Activated T-helper 2 cell treated with anti-CD3 and anti-CD28 coated beads, Interferon-gamma antibody, Interleukin-2, Interleukin-4, amounts not matched to agents 10 μg/mL and 5 μg/mL and 100 μg/mL, durations not matched to agents 14 hours and 24 hours and 36 hours (primary cell): Measurements from ENCODE around the gene ASRGL1. TPM values are rescaled to one million over a fixed set of nuclear protein-coding genes. Genes with fewer than 3 reads are reported as not detected.

Experiments
- DNase-seq: peaks from one replicate; pipeline ENCODE4 v3.0.0; 2021; ENCODE audit warnings: low spot score
- H3K27ac Mint-ChIP-seq: one replicate; pipeline ENCODE4 v1.8.0; 2021; ENCODE audit warnings: mixed read lengths
- H3K27me3 Mint-ChIP-seq: one replicate; pipeline ENCODE4 v1.8.0; 2021; ENCODE audit warnings: low read depth, mixed read lengths
- H3K36me3 Mint-ChIP-seq: one replicate; pipeline ENCODE4 v1.8.0; 2021; ENCODE audit warnings: low read depth, mixed read lengths
- H3K4me1 Mint-ChIP-seq: one replicate; pipeline ENCODE4 v1.8.0; 2021; ENCODE audit warnings: low read depth, mixed read lengths
- H3K4me3 Mint-ChIP-seq: one replicate; pipeline ENCODE4 v1.8.0; 2021; ENCODE audit warnings: low read depth, mild to moderate bottlenecking, moderate library complexity, mixed read lengths
- H3K9me3 Mint-ChIP-seq: one replicate; pipeline ENCODE4 v1.8.0; 2021; ENCODE audit warnings: mixed read lengths
- intact Hi-C: fragments of 100-400 bp; cut with micrococcal nuclease; formaldehyde crosslinking; loops from one replicate; pipeline ENCODE4 v1.15.1; 2023
- total RNA-seq: library from RNA; stranded (reverse); gene quantifications from 2 replicates; pipeline ENCODE4 v1.2.3, GENCODE V29; 2022

The ASRGL1 gene
- total RNA-seq, 1 donor from 2014 or later: 6.1 TPM

DNA sequence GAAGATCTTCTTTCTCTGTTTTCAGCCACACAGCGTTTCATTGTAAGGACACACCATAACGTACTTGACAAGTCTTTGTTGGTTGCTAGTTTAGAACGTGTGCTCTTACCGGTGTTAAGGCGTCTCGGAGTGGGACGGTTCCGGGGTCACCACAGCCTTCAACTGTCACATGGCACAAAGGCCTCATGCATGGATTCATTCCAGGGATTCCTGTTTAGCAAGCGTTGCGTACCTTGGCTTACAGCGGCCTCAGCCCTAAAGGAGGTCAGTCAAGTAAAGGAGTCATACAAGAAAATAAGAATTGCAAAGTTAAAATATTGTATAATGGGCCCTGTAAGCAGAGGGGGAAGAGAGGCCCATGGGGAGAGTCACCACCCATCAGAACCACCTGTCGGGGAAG is 79.3 kb downstream of the ASRGL1 start:
- no peak overlapping the region for H3K27ac Mint-ChIP-seq
- H3K27me3 Mint-ChIP-seq: no peaks in the 10 kb centered on the region
- H3K9me3 Mint-ChIP-seq: no peaks in the 10 kb centered on the region
- no peaks in the 10 kb centered on the region for H3K4me1 Mint-ChIP-seq
- no peak overlapping the region for H3K4me3 Mint-ChIP-seq
- no peaks in the 10 kb centered on the region for H3K36me3 Mint-ChIP-seq
- no peak for DNase-seq
- intact Hi-C loops: no loop called here

DNA sequence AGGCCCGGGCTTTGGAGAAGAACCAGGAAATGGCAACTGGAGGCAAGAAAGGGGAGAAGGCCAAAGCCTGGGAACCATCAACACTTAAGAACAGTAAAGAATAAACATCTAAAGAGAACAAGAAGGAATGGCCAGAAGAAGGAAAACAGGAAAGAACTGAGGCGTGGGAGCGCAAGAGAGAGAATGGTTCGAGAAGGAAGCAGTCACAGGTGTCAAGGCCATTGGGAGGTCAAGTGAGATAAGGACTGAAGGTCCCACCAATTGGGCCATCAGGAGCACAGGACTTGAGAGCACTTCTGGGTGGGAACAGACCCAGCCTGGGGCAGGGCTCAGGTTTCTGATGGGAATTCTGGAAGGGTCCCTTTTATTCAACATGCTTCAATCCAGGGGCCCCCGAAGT is 80.9 kb downstream of the ASRGL1 start:
- DNase-seq: no peak
- Mint-ChIP-seq H3K27me3 (no peaks in the 10 kb centered on the region), H3K27ac (no peak overlapping the region), H3K4me1 (no peaks in the 10 kb centered on the region), H3K36me3 (no peaks in the 10 kb centered on the region), H3K9me3 (no peaks in the 10 kb centered on the region), H3K4me3 (no peak overlapping the region)
- intact Hi-C loops: no loop called here

DNA sequence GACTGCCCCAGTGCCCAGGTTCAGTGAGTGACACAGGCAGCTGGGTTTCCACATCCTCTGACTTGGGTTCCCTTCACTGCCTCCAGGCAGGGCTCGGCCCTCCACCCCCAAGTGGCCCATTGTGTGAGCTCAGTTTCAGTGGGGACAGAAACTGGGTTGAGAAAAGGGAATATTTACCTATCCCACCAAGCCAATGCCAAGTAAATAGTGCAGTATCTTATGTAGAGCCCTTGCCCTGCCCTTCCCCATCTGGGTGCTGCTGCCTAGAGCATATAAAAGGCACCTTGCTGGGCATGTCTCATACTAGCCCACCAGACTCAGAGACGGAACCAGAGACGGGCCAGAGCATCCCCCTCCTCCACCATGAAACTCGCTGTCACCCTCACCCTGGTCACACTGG is 81.5 kb downstream of the ASRGL1 start, which contains the start of gene SCGB1A1:
TSS of gene SCGB1A1 (plus strand) at position 301 of the 400 bp plus-strand sequence. CDS start at position 364, 63 bp downstream.
- Mint-ChIP-seq H3K36me3 (no peaks in the 10 kb centered on the region), H3K4me1 (no peaks in the 10 kb centered on the region), H3K27me3 (no peaks in the 10 kb centered on the region), H3K4me3 (no peak within 1 kb of the TSS), H3K9me3 (no peaks in the 10 kb centered on the region), H3K27ac (no peak within 1 kb of the TSS)
- DNase-seq: no peak
- intact Hi-C loops: no loop called here

DNA sequence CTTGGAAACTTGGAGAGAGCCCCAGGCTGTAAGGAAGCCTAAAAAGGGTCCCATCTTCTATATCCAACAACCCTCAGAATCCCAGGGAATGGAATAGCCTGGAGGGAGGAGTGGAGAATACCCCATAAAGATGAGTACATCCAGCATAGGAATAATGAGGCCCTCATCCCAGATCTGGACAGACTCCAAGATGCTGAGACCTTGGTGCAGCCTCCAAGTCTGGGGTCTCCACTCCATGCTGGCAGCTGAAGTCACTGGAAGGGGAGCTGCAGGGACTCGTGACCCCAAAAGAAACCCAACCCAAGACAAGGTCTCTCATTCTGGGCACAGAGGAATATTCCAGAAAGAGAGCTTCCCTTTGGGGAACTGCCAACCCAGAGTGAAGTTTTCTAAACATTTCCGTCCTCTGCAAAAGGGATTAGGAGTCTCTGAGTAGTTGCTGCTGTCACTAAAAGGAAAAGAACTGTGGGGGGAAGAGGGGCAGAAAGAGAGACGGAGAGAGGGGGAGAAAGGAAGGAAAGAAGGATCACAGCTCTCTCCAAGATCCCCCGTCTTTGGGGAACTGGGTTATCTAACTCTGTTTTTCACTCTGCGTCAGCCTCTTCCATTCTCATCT is 82.2 kb downstream of the ASRGL1 start:
- no peak overlapping the region for H3K27ac Mint-ChIP-seq
- no peaks in the 10 kb centered on the region for H3K27me3 Mint-ChIP-seq
- intact Hi-C loops: no loop called here
- no peaks in the 10 kb centered on the region for H3K36me3 Mint-ChIP-seq
- no peaks in the 10 kb centered on the region for H3K9me3 Mint-ChIP-seq
- DNase-seq: no peak
- H3K4me3 Mint-ChIP-seq: no peak overlapping the region
- H3K4me1 Mint-ChIP-seq: no peaks in the 10 kb centered on the region

DNA sequence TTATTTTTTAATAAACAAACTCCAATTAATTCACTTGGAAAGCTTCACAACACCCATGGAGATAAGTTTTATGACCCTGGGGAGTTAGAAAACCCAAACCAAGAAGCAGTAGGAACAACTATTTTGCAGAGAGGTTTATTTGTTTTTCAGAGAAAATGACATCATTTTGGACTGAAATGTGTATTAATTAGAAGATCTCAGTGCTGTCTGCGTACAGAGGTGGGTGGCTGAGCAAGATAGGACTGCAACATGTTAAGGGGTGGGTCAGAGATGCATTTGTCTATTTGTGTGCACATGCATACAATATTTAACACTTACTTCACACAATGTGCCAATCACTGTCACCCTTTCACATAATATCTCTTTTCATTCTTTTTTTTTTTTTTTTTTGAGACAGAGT is 82.7 kb downstream of the ASRGL1 start:
- Mint-ChIP-seq H3K4me3 (no peak overlapping the region), H3K36me3 (no peaks in the 10 kb centered on the region), H3K27me3 (no peaks in the 10 kb centered on the region), H3K27ac (no peak overlapping the region), H3K4me1 (peaks cover 2% of the 10 kb centered on the region), H3K9me3 (no peaks in the 10 kb centered on the region)
- no peak for DNase-seq
- intact Hi-C loops: loop anchor here (5.0 to 10.0 kb wide), 3 partner anchors 33 to 275 kb away; no protein-coding TSS in a partner anchor

DNA sequence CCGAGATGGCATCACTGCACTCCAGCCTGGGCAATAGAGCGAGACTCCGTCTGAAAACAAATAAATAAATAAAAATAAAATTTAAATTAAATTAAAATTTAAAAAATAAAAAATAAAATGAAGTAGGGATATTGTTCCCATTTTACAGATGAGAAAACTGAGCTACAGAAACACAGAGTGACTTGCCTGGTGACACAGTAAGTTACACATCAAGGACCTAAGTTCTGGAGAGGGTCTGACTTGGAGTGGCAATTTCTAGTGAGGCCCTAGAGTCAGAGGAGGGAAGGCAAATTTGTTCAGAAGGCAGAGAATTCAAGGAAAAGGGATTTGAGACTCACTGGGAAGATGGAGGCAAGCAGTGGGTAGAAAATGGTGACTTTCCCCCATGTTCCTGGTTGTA is 83.6 kb downstream of the ASRGL1 start:
- Mint-ChIP-seq H3K27me3 (no peaks in the 10 kb centered on the region), H3K9me3 (no peaks in the 10 kb centered on the region), H3K4me1 (peaks cover 2% of the 10 kb centered on the region), H3K27ac (no peak overlapping the region), H3K36me3 (no peaks in the 10 kb centered on the region), H3K4me3 (no peak overlapping the region)
- DNase-seq: no peak
- intact Hi-C loops: loop anchor here (5.0 to 10.0 kb wide), 3 partner anchors 34 to 274 kb away; no protein-coding TSS in a partner anchor

DNA sequence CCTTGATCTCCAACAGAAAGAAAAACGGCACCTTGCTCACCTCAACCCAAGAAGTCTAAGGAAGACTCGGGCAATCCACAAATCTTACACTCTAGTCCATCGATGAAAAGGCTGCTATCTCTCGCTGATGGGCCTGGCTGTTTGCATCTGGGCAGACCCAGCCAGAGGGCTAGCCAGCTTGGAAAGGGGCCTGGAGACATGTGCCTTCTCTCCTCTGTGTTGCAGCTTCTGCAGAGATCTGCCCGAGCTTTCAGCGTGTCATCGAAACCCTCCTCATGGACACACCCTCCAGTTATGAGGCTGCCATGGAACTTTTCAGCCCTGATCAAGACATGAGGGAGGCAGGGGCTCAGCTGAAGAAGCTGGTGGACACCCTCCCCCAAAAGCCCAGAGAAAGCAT is 84.7 kb downstream of the ASRGL1 start:
- H3K4me3 Mint-ChIP-seq: no peak overlapping the region
- no peaks in the 10 kb centered on the region for H3K9me3 Mint-ChIP-seq
- H3K27ac Mint-ChIP-seq: no peak overlapping the region
- H3K36me3 Mint-ChIP-seq: no peaks in the 10 kb centered on the region
- H3K4me1 Mint-ChIP-seq: peaks cover 10% of the 10 kb centered on the region
- DNase-seq: no peak
- intact Hi-C loops: loop anchor here (5.0 to 10.0 kb wide), 3 partner anchors 35 to 273 kb away; no protein-coding TSS in a partner anchor
- H3K27me3 Mint-ChIP-seq: no peaks in the 10 kb centered on the region

DNA sequence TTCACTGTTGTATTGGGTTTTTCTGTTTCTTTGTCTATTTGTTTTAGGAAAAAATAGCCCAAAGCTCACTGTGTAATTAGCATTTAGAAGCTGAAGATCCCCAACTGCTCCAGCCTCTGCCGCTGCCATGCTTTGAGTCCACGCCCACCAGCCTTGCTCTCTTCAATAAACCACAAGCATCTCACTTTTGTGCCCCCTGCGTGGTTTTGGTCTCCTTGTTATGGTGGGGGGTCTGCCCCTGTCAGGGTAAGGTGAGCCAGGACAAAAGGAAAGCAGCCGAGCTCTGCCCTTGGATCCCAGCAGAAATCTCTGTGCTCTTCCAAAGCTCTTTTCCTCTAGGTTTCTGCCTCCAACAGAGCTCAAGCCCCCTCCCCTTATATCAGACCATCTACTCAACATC is 85.8 kb downstream of the ASRGL1 start:
- Mint-ChIP-seq H3K27me3 (no peaks in the 10 kb centered on the region), H3K36me3 (no peaks in the 10 kb centered on the region), H3K4me3 (no peak overlapping the region), H3K4me1 (peaks cover 16% of the 10 kb centered on the region), H3K9me3 (no peaks in the 10 kb centered on the region), H3K27ac (no peak overlapping the region)
- intact Hi-C loops: loop anchor here (5.0 to 10.0 kb wide), 3 partner anchors 36 to 272 kb away; no protein-coding TSS in a partner anchor
- no peak for DNase-seq

DNA sequence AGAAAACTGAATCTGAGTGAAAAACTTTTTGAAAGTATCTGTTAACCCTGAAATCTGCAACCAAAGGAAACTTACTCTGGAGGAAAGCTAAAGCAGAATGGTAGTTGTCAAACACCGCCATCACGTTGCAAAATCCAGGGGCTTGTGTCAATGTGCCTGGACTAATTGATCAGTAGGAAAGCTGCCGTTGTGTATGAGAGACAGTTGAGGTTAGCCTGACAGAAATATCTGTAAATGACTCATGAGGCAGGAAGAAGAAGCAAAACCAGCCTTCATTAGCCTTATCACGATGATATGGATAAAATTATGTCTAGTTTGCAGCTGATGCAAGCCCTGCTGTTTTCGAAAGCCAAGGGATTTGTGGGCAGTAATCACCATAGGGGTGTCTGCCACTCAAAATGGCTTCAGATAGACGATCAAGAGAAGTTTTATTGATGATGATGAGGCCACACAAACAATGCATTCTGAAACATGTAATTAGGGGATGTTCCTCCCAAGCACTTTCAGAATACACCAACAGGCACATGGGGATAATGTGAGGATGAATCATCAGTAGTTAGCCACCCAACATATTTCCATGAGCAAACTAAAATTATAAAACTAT is 90.5 kb downstream of the ASRGL1 start:
- Mint-ChIP-seq H3K27me3 (no peaks in the 10 kb centered on the region), H3K9me3 (no peaks in the 10 kb centered on the region), H3K4me1 (peaks cover 53% of the 10 kb centered on the region), H3K27ac (peak overlapping the region; percentile 89), H3K36me3 (no peaks in the 10 kb centered on the region), H3K4me3 (peak overlapping the region; percentile 43)
- intact Hi-C loops: loop anchor here (1.0 to 10.0 kb wide), 4 partner anchors 112 to 267 kb away; no protein-coding TSS in a partner anchor
- DNase-seq: peak; percentile 26

DNA sequence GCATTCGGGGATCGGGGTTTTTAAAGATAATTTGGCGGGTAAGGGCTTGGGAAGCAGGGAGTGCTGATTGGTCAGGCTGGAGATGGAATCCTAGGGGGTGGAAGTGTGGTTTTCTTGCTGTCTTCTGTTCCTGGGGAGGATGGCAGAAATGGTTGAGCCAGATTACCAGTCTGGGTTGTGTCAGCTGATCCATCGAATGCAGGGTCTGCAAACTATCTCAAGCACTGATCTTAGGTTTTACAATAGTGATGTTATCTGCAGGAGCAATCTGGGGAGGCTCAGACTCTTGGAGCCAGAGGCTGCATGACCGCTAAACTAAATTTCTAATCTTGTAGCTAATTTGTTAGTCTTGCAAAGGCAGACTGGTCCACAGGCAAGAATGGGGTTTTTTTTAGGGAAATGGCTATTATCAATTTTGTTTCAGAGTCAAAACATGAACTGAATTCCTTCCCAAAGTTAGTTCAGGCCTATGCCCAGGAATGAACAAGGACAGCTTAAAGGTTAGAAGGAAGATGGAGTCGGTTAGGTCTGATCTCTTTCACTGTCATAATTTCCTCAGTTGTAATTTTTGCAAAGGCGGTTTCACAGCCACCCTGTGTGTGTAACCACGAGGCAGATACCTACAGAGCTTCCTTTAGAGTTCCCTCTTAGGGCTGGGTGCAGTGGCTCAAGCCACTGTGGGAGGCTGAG is 91.8 kb downstream of the ASRGL1 start:
- no peak for DNase-seq
- Mint-ChIP-seq H3K4me1 (peaks cover 61% of the 10 kb centered on the region), H3K27me3 (no peaks in the 10 kb centered on the region), H3K36me3 (no peaks in the 10 kb centered on the region), H3K27ac (peak overlapping the region; percentile 89), H3K4me3 (no peak overlapping the region), H3K9me3 (no peaks in the 10 kb centered on the region)
- intact Hi-C loops: loop anchor here (10.0 kb wide), 1 partner anchor 266 kb away; no protein-coding TSS in a partner anchor

DNA sequence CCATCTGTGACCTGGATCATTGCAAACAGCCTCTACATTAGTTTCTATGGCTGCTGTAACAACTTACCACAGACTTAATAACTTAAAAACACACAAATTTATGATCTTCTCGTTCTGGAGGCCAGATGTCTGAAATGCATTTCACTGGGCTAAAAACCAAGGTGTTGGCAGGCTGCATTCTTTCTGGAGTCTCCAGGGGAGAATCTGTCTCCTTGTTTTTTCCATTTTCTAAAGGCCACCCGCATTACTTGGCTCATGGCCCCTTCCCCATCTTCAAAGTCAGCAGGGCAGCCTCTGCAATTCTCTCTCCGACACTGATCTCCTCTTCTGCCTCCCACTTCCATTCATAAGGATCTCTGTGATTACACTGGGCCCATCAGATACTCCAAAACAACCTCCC is 93.2 kb downstream of the ASRGL1 start:
- H3K9me3 Mint-ChIP-seq: no peaks in the 10 kb centered on the region
- H3K27me3 Mint-ChIP-seq: no peaks in the 10 kb centered on the region
- no peaks in the 10 kb centered on the region for H3K36me3 Mint-ChIP-seq
- H3K4me3 Mint-ChIP-seq: no peak overlapping the region
- no peak for DNase-seq
- peaks cover 67% of the 10 kb centered on the region for H3K4me1 Mint-ChIP-seq
- H3K27ac Mint-ChIP-seq: peak overlapping the region; percentile 15
- intact Hi-C loops: no loop called here

DNA sequence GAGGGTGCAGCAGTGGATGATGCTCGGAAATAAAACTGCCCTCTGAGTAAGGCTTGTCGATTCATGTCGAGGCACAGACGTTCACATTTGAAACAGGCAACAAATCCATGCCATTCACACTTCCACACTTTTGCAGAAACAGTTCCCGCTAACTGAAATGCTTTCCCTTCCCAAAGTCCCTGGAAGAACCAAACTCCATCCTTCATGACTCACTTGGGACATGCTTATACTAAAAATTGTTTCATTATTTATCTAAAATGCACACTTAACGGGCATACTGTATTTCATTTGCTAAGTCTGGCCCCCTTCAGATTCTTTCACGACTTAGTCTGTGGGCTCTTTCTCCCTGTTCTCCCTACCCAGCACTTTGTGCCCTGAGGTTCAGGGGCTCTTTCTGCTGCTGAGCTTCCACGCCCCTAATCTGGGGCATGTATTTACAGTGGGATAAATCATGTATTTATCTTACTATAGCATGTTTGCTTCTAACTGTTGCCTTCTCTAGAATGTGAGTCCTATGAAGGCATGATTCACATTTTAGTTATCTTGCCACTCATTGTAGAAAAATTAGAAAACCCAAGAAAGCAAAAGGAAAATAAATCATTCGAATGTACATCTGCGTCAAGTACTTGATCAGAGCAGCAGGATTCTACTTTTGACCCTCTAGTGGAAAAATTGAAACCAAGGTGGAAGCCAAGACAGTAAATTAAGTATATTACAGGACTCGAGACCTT is 94.1 kb downstream of the ASRGL1 start:
- Mint-ChIP-seq H3K4me1 (peaks cover 71% of the 10 kb centered on the region), H3K9me3 (no peaks in the 10 kb centered on the region), H3K36me3 (no peaks in the 10 kb centered on the region), H3K4me3 (no peak overlapping the region), H3K27me3 (no peaks in the 10 kb centered on the region), H3K27ac (peak overlapping the region; percentile 9)
- intact Hi-C loops: no loop called here
- DNase-seq: no peak
